Loucy (cell line): Measurements from ENCODE around the gene ITGA8.
A peak's percentile ranks its signal among the peaks of the same experiment; 100 is the strongest.

Experiments used
- H2AFZ ChIP-seq: fragments of 200-600 bp; sonication (generic); 2 replicates; pipeline ENCODE4 v1.6.0; 2016; ENCODE audit warnings: antibody characterized with exemption, mild to moderate bottlenecking, low read length, moderate library complexity
- H3F3A ChIP-seq: fragments of 200-600 bp; 2 replicates; pipeline ENCODE4 v1.6.0; 2016; ENCODE audit warnings: antibody characterized with exemption, low read depth, mild to moderate bottlenecking
- H3K27me3 ChIP-seq: fragments of 200-600 bp; sonication (generic); 2 replicates; pipeline ENCODE4 v1.6.1; 2014; ENCODE audit warnings: low read length, mild to moderate bottlenecking; ENCODE audit not compliant: insufficient read depth, poor library complexity, severe bottlenecking
- H3K36me3 ChIP-seq: fragments of 200-600 bp; sonication (generic); 2 replicates; pipeline ENCODE4 v1.6.1; 2016; ENCODE audit warnings: low read length; ENCODE audit not compliant: insufficient read depth
- H3K4me1 ChIP-seq: fragments of 200-600 bp; sonication (generic); 2 replicates; pipeline ENCODE4 v1.5.1; 2014; ENCODE audit warnings: low read length, mild to moderate bottlenecking; ENCODE audit not compliant: insufficient read depth, poor library complexity, severe bottlenecking
- H3K4me2 ChIP-seq: fragments of 200-600 bp; sonication (generic); 2 replicates; pipeline ENCODE4 v1.6.0; 2014; ENCODE audit warnings: antibody characterized with exemption, low read length, low read depth, mild to moderate bottlenecking; ENCODE audit not compliant: poor library complexity, severe bottlenecking
- H3K4me3 ChIP-seq: fragments of 200-600 bp; sonication (generic); 2 replicates; pipeline ENCODE4 v1.5.1; 2014; ENCODE audit warnings: low read length, mild to moderate bottlenecking, mixed read lengths; ENCODE audit not compliant: poor library complexity, severe bottlenecking
- H3K79me2 ChIP-seq: fragments of 200-600 bp; sonication (generic); 2 replicates; pipeline ENCODE4 v1.6.1; 2014; ENCODE audit warnings: low read length; ENCODE audit not compliant: insufficient read depth
- H3K9ac ChIP-seq: fragments of 200-600 bp; sonication (generic); 2 replicates; pipeline ENCODE4 v1.6.0; 2014; ENCODE audit warnings: mild to moderate bottlenecking, low read depth, low read length, moderate library complexity; ENCODE audit not compliant: poor library complexity, severe bottlenecking
- H3K9me2 ChIP-seq: fragments of 200-600 bp; sonication (generic); replicated peaks from 2 replicates; pipeline ENCODE4 v1.6.1; 2016; ENCODE audit warnings: low read depth, low read length, mixed read lengths
- H3K9me3 ChIP-seq: fragments of 200-600 bp; sonication (generic); 2 replicates; pipeline ENCODE4 v1.6.1; 2014; ENCODE audit warnings: mild to moderate bottlenecking, antibody characterized with exemption, low read length, low read depth; ENCODE audit not compliant: insufficient read depth
- H4K20me1 ChIP-seq: fragments of 200-600 bp; sonication (generic); 2 replicates; pipeline ENCODE4 v1.6.0; 2014; ENCODE audit warnings: antibody characterized with exemption, low read length, mild to moderate bottlenecking; ENCODE audit not compliant: insufficient read depth, poor library complexity, severe bottlenecking
- EZH2phosphoT487 ChIP-seq: fragments of 200-600 bp; IDR thresholded peaks from 2 replicates; pipeline ENCODE4 v1.6.1; 2018; ENCODE audit warnings: antibody characterized with exemption, mild to moderate bottlenecking, moderate library complexity, borderline replicate concordance
- TF ChIP-seq, protein P1 (sequence below): fragments of 200-600 bp; sonication (generic); conservative IDR thresholded peaks from 2 replicates; pipeline ENCODE4 v1.5.1; 2014; ENCODE audit warnings: mild to moderate bottlenecking, antibody characterized with exemption, low read length

Gene ITGA8

DNA sequence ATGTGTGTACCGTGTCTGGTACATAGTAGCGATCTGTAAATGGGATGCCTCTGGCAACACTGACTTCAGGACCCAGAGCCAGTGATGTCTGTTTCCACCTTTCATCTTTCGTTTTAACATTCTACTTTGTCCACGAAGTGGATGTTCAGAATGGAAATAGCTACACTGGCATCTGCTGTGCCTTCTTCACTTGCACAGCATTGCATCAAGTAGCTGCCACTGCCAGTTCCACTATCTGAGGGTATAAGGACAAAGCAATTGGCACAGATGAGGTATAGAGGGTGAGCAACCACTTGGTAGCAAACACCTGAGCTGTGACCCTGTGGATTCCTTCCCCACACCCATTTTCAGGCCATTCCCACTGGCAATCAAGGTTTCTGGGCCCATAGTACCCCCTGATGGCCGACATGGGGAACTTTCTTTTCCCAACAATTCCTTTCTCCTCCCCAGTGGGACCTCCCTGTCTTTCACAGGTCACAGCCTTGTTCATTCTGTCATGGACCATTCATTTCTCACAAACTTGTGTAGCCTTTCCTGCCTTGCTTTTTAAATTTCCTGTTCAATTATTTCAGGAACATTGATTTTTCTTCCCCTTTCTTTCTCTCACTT lies 4.0 kb downstream of the ITGA8 start:
- H4K20me1 ChIP-seq = no peaks in the 10 kb centered on the region
- H2AFZ ChIP-seq = no peak overlapping the region
- H3K36me3 ChIP-seq = no peaks in the 10 kb centered on the region
- H3K4me1 ChIP-seq = no peaks in the 10 kb centered on the region
- no peak overlapping the region for H3K9ac ChIP-seq
- no peaks in the 10 kb centered on the region for H3K27me3 ChIP-seq
- H3K9me3 ChIP-seq = no peaks in the 10 kb centered on the region
- no peaks in the 10 kb centered on the region for H3F3A ChIP-seq
- H3K79me2 ChIP-seq = no peaks in the 10 kb centered on the region
- no peak overlapping the region for H3K4me2 ChIP-seq
- TF ChIP-seq, protein P1, sequence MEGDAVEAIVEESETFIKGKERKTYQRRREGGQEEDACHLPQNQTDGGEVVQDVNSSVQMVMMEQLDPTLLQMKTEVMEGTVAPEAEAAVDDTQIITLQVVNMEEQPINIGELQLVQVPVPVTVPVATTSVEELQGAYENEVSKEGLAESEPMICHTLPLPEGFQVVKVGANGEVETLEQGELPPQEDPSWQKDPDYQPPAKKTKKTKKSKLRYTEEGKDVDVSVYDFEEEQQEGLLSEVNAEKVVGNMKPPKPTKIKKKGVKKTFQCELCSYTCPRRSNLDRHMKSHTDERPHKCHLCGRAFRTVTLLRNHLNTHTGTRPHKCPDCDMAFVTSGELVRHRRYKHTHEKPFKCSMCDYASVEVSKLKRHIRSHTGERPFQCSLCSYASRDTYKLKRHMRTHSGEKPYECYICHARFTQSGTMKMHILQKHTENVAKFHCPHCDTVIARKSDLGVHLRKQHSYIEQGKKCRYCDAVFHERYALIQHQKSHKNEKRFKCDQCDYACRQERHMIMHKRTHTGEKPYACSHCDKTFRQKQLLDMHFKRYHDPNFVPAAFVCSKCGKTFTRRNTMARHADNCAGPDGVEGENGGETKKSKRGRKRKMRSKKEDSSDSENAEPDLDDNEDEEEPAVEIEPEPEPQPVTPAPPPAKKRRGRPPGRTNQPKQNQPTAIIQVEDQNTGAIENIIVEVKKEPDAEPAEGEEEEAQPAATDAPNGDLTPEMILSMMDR = peak; percentile 49; the same call in 1 of the 2 replicates
- TF ChIP-seq EZH2phosphoT487 = no peak
- H3K9me2 ChIP-seq = no peaks in the 10 kb centered on the region
- H3K4me3 ChIP-seq = no peak overlapping the region

DNA sequence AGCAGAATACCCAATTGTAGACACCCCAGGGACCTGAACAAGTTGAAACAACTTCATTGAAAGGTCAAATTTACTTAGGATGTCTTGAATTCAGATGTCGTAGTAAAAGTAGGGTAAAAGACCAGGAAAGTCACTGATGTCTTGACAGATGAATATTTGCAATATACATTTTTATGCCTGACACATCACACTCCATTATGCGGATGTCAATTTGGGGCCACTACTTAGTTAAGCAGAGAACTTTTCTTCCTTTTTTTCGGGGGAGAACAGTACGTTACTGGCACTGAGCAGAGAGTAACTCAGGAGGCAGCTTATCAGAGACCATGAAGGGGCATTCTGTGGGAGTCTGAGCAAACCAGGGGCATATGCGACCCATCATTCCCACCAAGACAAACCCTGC lies 4.9 kb downstream of the ITGA8 start:
- TF ChIP-seq, protein P1 = no peak
- TF ChIP-seq EZH2phosphoT487 = no peak
- Histone ChIP-seq H3K27me3 (no peaks in the 10 kb centered on the region), H3K4me2 (no peak overlapping the region), H3K9ac (no peak overlapping the region), H3K4me1 (no peaks in the 10 kb centered on the region), H2AFZ (no peak overlapping the region), H3F3A (no peaks in the 10 kb centered on the region), H4K20me1 (no peaks in the 10 kb centered on the region), H3K79me2 (no peaks in the 10 kb centered on the region), H3K36me3 (no peaks in the 10 kb centered on the region), H3K4me3 (no peak overlapping the region), H3K9me2 (no peaks in the 10 kb centered on the region), H3K9me3 (no peaks in the 10 kb centered on the region)

DNA sequence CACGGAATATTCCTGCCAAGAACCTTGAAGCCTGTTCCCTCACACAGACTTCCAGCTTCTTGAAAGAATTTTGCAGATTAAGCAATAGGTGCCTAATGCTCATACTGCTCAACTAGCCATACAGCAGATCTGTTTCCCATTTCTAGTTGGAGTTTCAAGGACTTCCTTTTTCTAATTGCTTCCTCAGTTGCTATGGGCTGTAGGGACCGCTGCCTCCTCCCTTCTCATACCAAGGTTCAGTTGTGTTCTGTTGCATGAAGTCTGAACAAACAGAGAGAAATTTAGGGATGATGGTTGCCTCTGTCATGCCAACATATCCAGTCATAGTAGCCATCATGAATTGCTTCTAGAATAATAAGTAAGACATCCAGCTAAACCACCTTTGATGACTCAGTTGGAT lies 6.8 kb downstream of the ITGA8 start:
- H3K9ac ChIP-seq = no peak overlapping the region
- no peaks in the 10 kb centered on the region for H3K36me3 ChIP-seq
- H3K79me2 ChIP-seq = no peaks in the 10 kb centered on the region
- no peak overlapping the region for H2AFZ ChIP-seq
- H3K9me3 ChIP-seq = no peaks in the 10 kb centered on the region
- H3K27me3 ChIP-seq = no peaks in the 10 kb centered on the region
- H3K4me2 ChIP-seq = no peak overlapping the region
- no peaks in the 10 kb centered on the region for H3F3A ChIP-seq
- no peaks in the 10 kb centered on the region for H3K9me2 ChIP-seq
- TF ChIP-seq, protein P1 = no peak
- no peak for TF ChIP-seq EZH2phosphoT487
- H3K4me3 ChIP-seq = no peak overlapping the region
- H4K20me1 ChIP-seq = no peaks in the 10 kb centered on the region
- H3K4me1 ChIP-seq = no peaks in the 10 kb centered on the region
